Measurements from ENCODE around the gene MAPRE3. TPM values are rescaled to one million over a fixed set of nuclear protein-coding genes. Genes with fewer than 3 reads are reported as not detected.

Gene MAPRE3
- total RNA-seq, 1 experiment from 2014 or later = 4.9 TPM

GRCh38 chr2:27050281-27050995 lies 80.0 kb downstream of the MAPRE3 start:
- intact Hi-C loops (cut with micrococcal nuclease; ENCODE audit: unreplicated experiment) = loop anchor here (1.0 kb wide), 4 partner anchors 18 to 89 kb away; partner anchors contain the start of genes KHK and TMEM214
- Histone ChIP-seq H3K4me3 (ENCODE audit: low read depth, low read length) (peak overlapping the region; percentile 96), H3K9me3 (no peaks in the 10 kb centered on the region), H3K27me3 (replicated peaks; ENCODE audit: control insufficient read depth, insufficient read depth, low read length) (no peaks in the 10 kb centered on the region), H3K4me1 (0 out of 2 replicates have a peak, but pooled peaks cover 6% of the 10 kb centered on the region), H3K36me3 (ENCODE audit: control insufficient read depth, insufficient read depth, low read length) (no peaks in the 10 kb centered on the region)
- Mint-ChIP-seq H3K27me3 (ENCODE audit: insufficient read depth, unreplicated experiment) (peaks cover 10% of the 10 kb centered on the region), H3K9me3 (ENCODE audit: unreplicated experiment) (peaks cover 9% of the 10 kb centered on the region), H3K36me3 (ENCODE audit: insufficient read depth, unreplicated experiment) (peaks cover 49% of the 10 kb centered on the region), H3K27ac (ENCODE audit: unreplicated experiment) (peak overlapping the region; percentile 100), H3K4me1 (ENCODE audit: low read depth, unreplicated experiment) (peaks cover 31% of the 10 kb centered on the region), H3K4me3 (ENCODE audit: unreplicated experiment) (peak overlapping the region; percentile 80)
- BruUV-seq (replicated peaks) = no TSS peak
- POLR2A ChIA-PET = interaction anchor here (2.1 to 2.5 kb wide), 2 partner anchors 17 to 21 kb away, joined by 9 to 27 read pairs; partner anchors contain the start of genes OST4 and TMEM214
- TF ChIP-seq CTCF (IDR thresholded peaks at IDR 0.05; ENCODE audit: insufficient read depth in 1 of 2, low read depth in 1 of 2, low read length in 1 of 2, severe bottlenecking in 1 of 2, unreplicated experiment in 1 of 2) = peak; percentile 37 to 49
- DNase-seq = peak; percentile 92 to 95
- CTCF ChIA-PET = interaction anchor here (0.7 to 3.3 kb wide), 10 partner anchors 9 to 141 kb away, joined by 3 to 21 read pairs (median 5); partner anchors contain the start of genes KHK and OST4

- H3K4me3 Mint-ChIP-seq (ENCODE audit: unreplicated experiment) = peak within 1 kb of the TSS; percentile 80
- peaks cover 31% of the 10 kb centered on the region for H3K4me1 Mint-ChIP-seq (ENCODE audit: low read depth, unreplicated experiment)
- Histone ChIP-seq H3K4me1 (0 out of 2 replicates have a peak, but pooled peaks cover 6% of the 10 kb centered on the region), H3K27me3 (replicated peaks; ENCODE audit: control insufficient read depth, insufficient read depth, low read length) (no peaks in the 10 kb centered on the region), H3K36me3 (ENCODE audit: control insufficient read depth, insufficient read depth, low read length) (no peaks in the 10 kb centered on the region), H3K9me3 (no peaks in the 10 kb centered on the region), H3K4me3 (ENCODE audit: low read depth, low read length) (peak within 1 kb of the TSS; percentile 96)
- peaks cover 10% of the 10 kb centered on the region for H3K27me3 Mint-ChIP-seq (ENCODE audit: insufficient read depth, unreplicated experiment)
- ChIA-PET POLR2A (interaction anchor here (0.7 to 2.5 kb wide), 5 partner anchors 12 to 107 kb away, joined by 3 to 27 read pairs (median 6); partner anchors contain the start of genes OST4 and TMEM214), CTCF (interaction anchor here (0.6 to 3.3 kb wide), 10 partner anchors 8 to 302 kb away, joined by 3 to 21 read pairs (median 5); partner anchors contain the start of genes KHK and OST4)
- peaks cover 53% of the 10 kb centered on the region for H3K36me3 Mint-ChIP-seq (ENCODE audit: insufficient read depth, unreplicated experiment)
- H3K9me3 Mint-ChIP-seq (ENCODE audit: unreplicated experiment) = peaks cover 9% of the 10 kb centered on the region
- BruUV-seq (replicated peaks) = no TSS peak
- DNase-seq = peak; percentile 97
- intact Hi-C loops (cut with micrococcal nuclease; ENCODE audit: unreplicated experiment) = loop anchor here (1.0 kb wide), 5 partner anchors 19 to 90 kb away; partner anchors contain the start of genes KHK, OST4 and TMEM214
- no peak for TF ChIP-seq CTCF (IDR thresholded peaks at IDR 0.05; ENCODE audit: insufficient read depth in 1 of 2, low read depth in 1 of 2, low read length in 1 of 2, severe bottlenecking in 1 of 2, unreplicated experiment in 1 of 2)
- peak within 1 kb of the TSS; percentile 100 for H3K27ac Mint-ChIP-seq (ENCODE audit: unreplicated experiment)
These were observed 80.8 kb downstream of the MAPRE3 start, which contains the start of gene AGBL5 for GRCh38 chr2:27050996-27051901. Gene AGBL5 (plus strand): TSS chr2:27051668. CDS start chr2:27052959, 1,291 bp downstream.

Measured in Caco-2 (cell line).